Osteoblast (primary cell): ENCODE data around the gene NFIA. TPM values are rescaled to one million over a fixed set of nuclear protein-coding genes. Genes with fewer than 3 reads are reported as not detected.

Source experiments
- DNase-seq: peaks from one replicate; pipeline ENCODE4 v3.0.0; 2011; ENCODE audit warnings: low spot score, mixed read lengths; ENCODE audit not compliant: insufficient read length; ENCODE audit errors: missing footprints
- H2AFZ ChIP-seq: 2 replicates; pipeline ENCODE4 v1.6.0; 2011; ENCODE audit warnings: mild to moderate bottlenecking, low read length
- H3K27ac ChIP-seq: 2 replicates; pipeline ENCODE4 v1.5.1; 2011; ENCODE audit warnings: mild to moderate bottlenecking, low read depth, low read length, moderate library complexity
- H3K27me3 ChIP-seq: 2 replicates; pipeline ENCODE4 v1.6.0; 2012; ENCODE audit warnings: mild to moderate bottlenecking, control low read depth, inconsistent platforms, low read length, moderate library complexity; ENCODE audit not compliant: insufficient read depth
- H3K36me3 ChIP-seq: 2 replicates; pipeline ENCODE4 v1.5.1; 2011; ENCODE audit warnings: mild to moderate bottlenecking, low read length, control low read depth, moderate library complexity; ENCODE audit not compliant: insufficient read depth
- H3K4me1 ChIP-seq: 2 replicates; pipeline ENCODE4 v1.5.1; 2011; ENCODE audit warnings: mild to moderate bottlenecking, low read length, control low read depth, moderate library complexity; ENCODE audit not compliant: insufficient read depth
- H3K4me2 ChIP-seq: 2 replicates; pipeline ENCODE4 v1.6.0; 2011; ENCODE audit warnings: mild to moderate bottlenecking, low read length; ENCODE audit not compliant: insufficient read depth
- H3K4me3 ChIP-seq: fragments of 200-600 bp; sonication (generic); 3 replicates; pipeline ENCODE4 v1.5.1; 2012; ENCODE audit warnings: mild to moderate bottlenecking, low read length, inconsistent platforms; ENCODE audit not compliant: insufficient read depth
- H3K79me2 ChIP-seq: 2 replicates; pipeline ENCODE4 v1.6.0; 2012; ENCODE audit warnings: mild to moderate bottlenecking, low read length, control low read depth, inconsistent platforms; ENCODE audit not compliant: insufficient read depth
- H3K9me3 ChIP-seq: 2 replicates; pipeline ENCODE4 v1.5.1; 2011; ENCODE audit warnings: low read depth, low read length, control low read depth
- H4K20me1 ChIP-seq: 2 replicates; pipeline ENCODE4 v1.6.0; 2012; ENCODE audit warnings: mild to moderate bottlenecking, low read length, control low read depth; ENCODE audit not compliant: insufficient read depth
- CTCF ChIP-seq: IDR thresholded peaks from 2 replicates; pipeline ENCODE4 v1.5.1; 2011; ENCODE audit warnings: mild to moderate bottlenecking, low read depth, low read length, moderate library complexity; ENCODE audit errors: extremely low read depth
- total RNA-seq: library from RNA; depleted of rRNA; stranded (reverse); fragments of >200 nt; gene quantifications from 2 replicates; pipeline ENCODE4 v1.2.3, GENCODE V29; 2012

Gene NFIA
- total RNA-seq, 1 donor = 7.2 TPM

- no peak overlapping the region for H2AFZ ChIP-seq
- no peak overlapping the region for H3K4me2 ChIP-seq
- DNase-seq = peak; percentile 73
- H3K4me1 ChIP-seq = no peaks in the 10 kb centered on the region
- TF ChIP-seq CTCF = no peak
- H3K4me3 ChIP-seq = no peak overlapping the region
- H3K27me3 ChIP-seq = no peaks in the 10 kb centered on the region
- no peaks in the 10 kb centered on the region for H4K20me1 ChIP-seq
- H3K79me2 ChIP-seq = no peaks in the 10 kb centered on the region
- no peaks in the 10 kb centered on the region for H3K9me3 ChIP-seq
- H3K27ac ChIP-seq = no peak overlapping the region
- H3K36me3 ChIP-seq = no peaks in the 10 kb centered on the region
Measured at GRCh38 chr1:61403679-61404596, 321.6 kb downstream of the NFIA start.

- Histone ChIP-seq H3K36me3 (no peaks in the 10 kb centered on the region), H3K27ac (no peak overlapping the region), H3K9me3 (no peaks in the 10 kb centered on the region), H3K4me1 (no peaks in the 10 kb centered on the region), H2AFZ (no peak overlapping the region), H3K79me2 (no peaks in the 10 kb centered on the region), H3K4me2 (no peak overlapping the region), H4K20me1 (no peaks in the 10 kb centered on the region), H3K4me3 (no peak overlapping the region), H3K27me3 (no peaks in the 10 kb centered on the region)
- no peak for DNase-seq
- no peak for TF ChIP-seq CTCF
Measured at GRCh38 chr1:61404597-61405376, 322.4 kb downstream of the NFIA start.

- Histone ChIP-seq H3K79me2 (no peaks in the 10 kb centered on the region), H3K4me3 (no peak overlapping the region), H3K4me1 (no peaks in the 10 kb centered on the region), H3K27me3 (no peaks in the 10 kb centered on the region), H4K20me1 (no peaks in the 10 kb centered on the region), H3K27ac (no peak overlapping the region), H3K4me2 (no peak overlapping the region), H3K36me3 (no peaks in the 10 kb centered on the region), H2AFZ (no peak overlapping the region), H3K9me3 (no peaks in the 10 kb centered on the region)
- DNase-seq = no peak
- TF ChIP-seq CTCF = no peak
Measured at GRCh38 chr1:61406467-61406866, 324.1 kb downstream of the NFIA start.

- H3K4me3 ChIP-seq = no peak overlapping the region
- H3K27ac ChIP-seq = no peak overlapping the region
- H3K9me3 ChIP-seq = no peaks in the 10 kb centered on the region
- no peaks in the 10 kb centered on the region for H3K27me3 ChIP-seq
- no peaks in the 10 kb centered on the region for H3K79me2 ChIP-seq
- DNase-seq = no peak
- no peaks in the 10 kb centered on the region for H3K4me1 ChIP-seq
- no peak overlapping the region for H2AFZ ChIP-seq
- no peaks in the 10 kb centered on the region for H4K20me1 ChIP-seq
- H3K4me2 ChIP-seq = no peak overlapping the region
- no peak for TF ChIP-seq CTCF
- no peaks in the 10 kb centered on the region for H3K36me3 ChIP-seq
Measured at GRCh38 chr1:61412601-61413000, 330.2 kb downstream of the NFIA start.
